Measurements from ENCODE around the gene DENR.

DNA sequence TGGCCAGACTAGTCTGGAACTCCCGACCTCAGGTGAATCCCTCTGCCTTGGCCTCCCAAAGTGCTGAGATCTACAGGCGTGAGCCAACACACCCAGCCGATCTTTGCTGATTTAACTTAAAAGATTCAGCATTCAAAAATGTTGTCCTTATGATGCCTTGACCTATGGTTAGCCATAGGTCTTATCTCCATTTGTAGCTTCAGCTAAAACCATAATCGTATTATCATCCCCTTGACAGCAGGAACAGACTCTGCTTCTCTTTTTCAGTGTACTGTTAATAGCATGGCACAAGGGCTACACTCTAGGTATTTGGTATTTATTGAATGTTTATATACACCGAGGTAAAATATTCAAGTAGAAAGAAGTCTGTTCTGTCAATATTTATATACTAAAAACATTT, 37.0 kb downstream of the DENR start:
- TF ChIP-seq, protein P1, sequence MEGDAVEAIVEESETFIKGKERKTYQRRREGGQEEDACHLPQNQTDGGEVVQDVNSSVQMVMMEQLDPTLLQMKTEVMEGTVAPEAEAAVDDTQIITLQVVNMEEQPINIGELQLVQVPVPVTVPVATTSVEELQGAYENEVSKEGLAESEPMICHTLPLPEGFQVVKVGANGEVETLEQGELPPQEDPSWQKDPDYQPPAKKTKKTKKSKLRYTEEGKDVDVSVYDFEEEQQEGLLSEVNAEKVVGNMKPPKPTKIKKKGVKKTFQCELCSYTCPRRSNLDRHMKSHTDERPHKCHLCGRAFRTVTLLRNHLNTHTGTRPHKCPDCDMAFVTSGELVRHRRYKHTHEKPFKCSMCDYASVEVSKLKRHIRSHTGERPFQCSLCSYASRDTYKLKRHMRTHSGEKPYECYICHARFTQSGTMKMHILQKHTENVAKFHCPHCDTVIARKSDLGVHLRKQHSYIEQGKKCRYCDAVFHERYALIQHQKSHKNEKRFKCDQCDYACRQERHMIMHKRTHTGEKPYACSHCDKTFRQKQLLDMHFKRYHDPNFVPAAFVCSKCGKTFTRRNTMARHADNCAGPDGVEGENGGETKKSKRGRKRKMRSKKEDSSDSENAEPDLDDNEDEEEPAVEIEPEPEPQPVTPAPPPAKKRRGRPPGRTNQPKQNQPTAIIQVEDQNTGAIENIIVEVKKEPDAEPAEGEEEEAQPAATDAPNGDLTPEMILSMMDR (IDR thresholded peaks at IDR 0.05): no peak
- TF ChIP-seq POLR2AphosphoS5 (IDR thresholded peaks at IDR 0.05): no peak
- no peak for TF ChIP-seq POLR2A (IDR thresholded peaks at IDR 0.05)
- no peak for TF ChIP-seq EP300 (IDR thresholded peaks at IDR 0.05)

Data from upper lobe of left lung (tissue), 4 donors.